Mesothelial cell of epicardium (in vitro differentiated cells): ENCODE data around the gene SASS6. TPM values are rescaled to one million over a fixed set of nuclear protein-coding genes. Genes with fewer than 3 reads are reported as not detected.

ENCODE experiments used
- DNase-seq, 2 experiments: peaks; one replicate each; pipeline ENCODE4 v3.0.0; 2021; ENCODE audit warnings: low spot score in 2 of 2; ENCODE audit not compliant: unreplicated experiment in 2 of 2
- H3K27ac Mint-ChIP-seq: 2 replicates; pipeline ENCODE4 v1.8.0; 2021; ENCODE audit warnings: mixed read lengths
- H3K27me3 Mint-ChIP-seq: 2 replicates; pipeline ENCODE4 v1.8.0; 2021; ENCODE audit warnings: low read depth, mixed read lengths
- H3K36me3 Mint-ChIP-seq: 2 replicates; pipeline ENCODE4 v1.8.0; 2021; ENCODE audit warnings: mixed read lengths
- H3K4me1 Mint-ChIP-seq: 2 replicates; pipeline ENCODE4 v1.8.0; 2021; ENCODE audit warnings: mixed read lengths
- H3K4me3 Mint-ChIP-seq: 2 replicates; pipeline ENCODE4 v1.8.0; 2021; ENCODE audit warnings: mild to moderate bottlenecking, moderate library complexity, mixed read lengths
- H3K9me3 Mint-ChIP-seq: 2 replicates; pipeline ENCODE4 v1.8.0; 2021; ENCODE audit warnings: mixed read lengths
- total RNA-seq: library from RNA; stranded (reverse); gene quantifications from 3 replicates; pipeline ENCODE4 v1.2.1, GENCODE V29; 2021
- TF ChIP-seq, protein P1 (sequence below): fragments of 200-600 bp; sonication (generic); IDR thresholded peaks from one replicate; pipeline ENCODE4 v1.5.0; 2021; ENCODE audit warnings: antibody characterized with exemption; ENCODE audit not compliant: unreplicated experiment

The SASS6 gene
- total RNA-seq, 1 donor from 2014 or later, result 6.2 TPM

DNA sequence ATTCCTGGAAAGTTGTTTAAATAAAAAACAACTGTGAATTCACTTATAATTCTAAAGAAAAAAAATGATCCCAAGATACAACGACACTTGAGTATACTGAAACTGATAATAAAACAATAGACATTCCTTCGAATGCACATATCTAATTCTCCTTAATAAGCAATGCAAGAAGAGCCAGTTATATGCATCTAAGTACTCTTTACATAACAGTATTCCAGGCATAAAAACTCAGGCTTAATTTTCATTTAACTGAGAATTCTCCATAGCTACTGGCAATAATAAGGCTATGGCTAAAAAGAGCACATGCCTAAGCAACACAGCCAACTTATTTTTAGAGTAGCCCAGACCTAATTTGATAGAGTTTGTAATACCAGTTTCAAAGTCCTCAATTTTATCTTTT is 31.2 kb downstream of the SASS6 start:
- TF ChIP-seq, protein P1, sequence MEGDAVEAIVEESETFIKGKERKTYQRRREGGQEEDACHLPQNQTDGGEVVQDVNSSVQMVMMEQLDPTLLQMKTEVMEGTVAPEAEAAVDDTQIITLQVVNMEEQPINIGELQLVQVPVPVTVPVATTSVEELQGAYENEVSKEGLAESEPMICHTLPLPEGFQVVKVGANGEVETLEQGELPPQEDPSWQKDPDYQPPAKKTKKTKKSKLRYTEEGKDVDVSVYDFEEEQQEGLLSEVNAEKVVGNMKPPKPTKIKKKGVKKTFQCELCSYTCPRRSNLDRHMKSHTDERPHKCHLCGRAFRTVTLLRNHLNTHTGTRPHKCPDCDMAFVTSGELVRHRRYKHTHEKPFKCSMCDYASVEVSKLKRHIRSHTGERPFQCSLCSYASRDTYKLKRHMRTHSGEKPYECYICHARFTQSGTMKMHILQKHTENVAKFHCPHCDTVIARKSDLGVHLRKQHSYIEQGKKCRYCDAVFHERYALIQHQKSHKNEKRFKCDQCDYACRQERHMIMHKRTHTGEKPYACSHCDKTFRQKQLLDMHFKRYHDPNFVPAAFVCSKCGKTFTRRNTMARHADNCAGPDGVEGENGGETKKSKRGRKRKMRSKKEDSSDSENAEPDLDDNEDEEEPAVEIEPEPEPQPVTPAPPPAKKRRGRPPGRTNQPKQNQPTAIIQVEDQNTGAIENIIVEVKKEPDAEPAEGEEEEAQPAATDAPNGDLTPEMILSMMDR, result no peak
- no peak for DNase-seq
- Mint-ChIP-seq H3K4me3 (no peak overlapping the region), H3K9me3 (no peaks in the 10 kb centered on the region), H3K4me1 (no peaks in the 10 kb centered on the region), H3K36me3 (peaks cover 25% of the 10 kb centered on the region), H3K27ac (no peak overlapping the region), H3K27me3 (no peaks in the 10 kb centered on the region)

DNA sequence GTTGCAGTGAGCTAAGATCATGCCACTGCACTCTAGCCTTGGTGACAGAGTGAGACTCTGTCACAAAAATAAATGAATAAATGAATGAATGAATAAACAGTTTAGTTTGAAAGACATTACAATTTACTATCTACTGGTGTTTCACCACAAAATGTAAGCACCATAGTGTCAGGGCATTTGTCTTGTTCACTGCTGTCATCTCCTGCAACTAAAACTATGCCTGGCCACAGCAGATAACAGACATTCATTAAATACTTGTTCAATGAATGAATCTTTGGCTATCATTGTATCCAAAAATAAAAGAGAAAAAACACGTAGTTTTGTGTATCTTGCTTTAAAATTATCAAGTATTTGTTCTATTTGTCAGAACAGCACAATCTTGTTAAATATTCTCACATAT is 32.5 kb downstream of the SASS6 start:
- Mint-ChIP-seq H3K36me3 (peaks cover 30% of the 10 kb centered on the region), H3K9me3 (peaks cover 6% of the 10 kb centered on the region), H3K4me3 (no peak overlapping the region), H3K4me1 (no peaks in the 10 kb centered on the region), H3K27ac (no peak overlapping the region), H3K27me3 (no peaks in the 10 kb centered on the region)
- DNase-seq, result no peak
- TF ChIP-seq, protein P1, result no peak

DNA sequence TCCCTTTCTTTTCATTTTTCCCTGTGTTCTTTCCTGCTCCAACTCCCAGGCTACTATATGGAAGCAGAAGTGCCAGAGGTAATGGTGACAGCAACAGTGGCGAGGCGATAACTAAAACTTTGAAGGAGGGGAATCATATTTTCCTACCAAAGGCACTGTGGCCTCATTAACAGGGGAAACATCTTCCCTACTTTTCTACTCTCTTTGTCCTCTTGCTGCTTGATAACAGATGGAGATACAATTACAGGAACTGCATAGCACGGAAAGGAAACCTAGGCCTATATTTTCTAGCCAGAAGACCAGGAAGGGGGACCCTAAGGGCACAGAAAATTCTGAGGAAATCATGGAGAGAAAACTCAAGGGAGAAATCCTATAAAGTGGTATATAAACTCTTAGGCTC is 42.3 kb downstream of the SASS6 start:
- Mint-ChIP-seq H3K4me3 (no peak overlapping the region), H3K27ac (no peak overlapping the region), H3K36me3 (peaks cover 32% of the 10 kb centered on the region), H3K9me3 (peaks cover 6% of the 10 kb centered on the region), H3K27me3 (no peaks in the 10 kb centered on the region), H3K4me1 (peaks cover 8% of the 10 kb centered on the region)
- DNase-seq, result no peak
- TF ChIP-seq, protein P1, result no peak

DNA sequence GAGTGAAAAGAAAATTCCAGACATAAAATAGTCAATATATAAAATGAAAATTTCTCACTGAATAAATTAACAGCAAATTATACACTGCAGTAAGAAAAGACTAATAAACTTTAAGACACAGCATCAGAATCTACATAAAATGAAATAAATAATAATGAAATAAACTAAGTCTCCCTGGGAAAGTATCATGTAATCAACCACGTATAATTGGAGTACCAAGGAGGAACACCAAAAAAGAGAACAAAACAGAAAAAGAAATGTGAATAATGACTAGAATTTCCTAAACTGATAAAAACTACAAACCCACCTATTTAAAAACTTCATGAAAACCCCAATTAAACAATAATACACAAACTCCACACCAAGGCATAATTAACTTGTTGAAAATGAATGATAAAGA is 43.6 kb downstream of the SASS6 start:
- H3K4me1 Mint-ChIP-seq, result peaks cover 8% of the 10 kb centered on the region
- no peak overlapping the region for H3K27ac Mint-ChIP-seq
- TF ChIP-seq, protein P1, result no peak
- H3K27me3 Mint-ChIP-seq, result no peaks in the 10 kb centered on the region
- H3K4me3 Mint-ChIP-seq, result no peak overlapping the region
- no peak for DNase-seq
- H3K36me3 Mint-ChIP-seq, result peaks cover 26% of the 10 kb centered on the region
- H3K9me3 Mint-ChIP-seq, result peaks cover 6% of the 10 kb centered on the region

DNA sequence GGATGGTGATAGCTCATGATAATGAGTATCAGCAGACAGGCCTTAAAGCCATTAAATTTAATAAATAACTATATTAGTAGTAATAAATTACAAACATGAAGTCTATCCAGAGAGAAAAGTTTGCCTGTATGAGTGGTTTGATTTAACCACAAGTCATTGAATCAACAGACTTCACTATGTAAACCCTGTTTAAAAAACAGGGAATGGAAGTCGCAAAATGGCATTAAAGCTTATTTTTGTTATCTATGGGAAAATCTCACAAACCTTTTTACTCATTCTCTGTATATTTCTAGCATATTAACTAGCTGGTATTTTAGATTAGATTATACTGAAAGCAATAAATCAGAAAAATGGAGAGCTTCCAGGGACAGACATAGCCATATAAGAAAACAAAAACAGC is 45.3 kb downstream of the SASS6 start:
- no peaks in the 10 kb centered on the region for H3K27me3 Mint-ChIP-seq
- no peak for DNase-seq
- H3K4me1 Mint-ChIP-seq, result peaks cover 8% of the 10 kb centered on the region
- peaks cover 6% of the 10 kb centered on the region for H3K9me3 Mint-ChIP-seq
- H3K36me3 Mint-ChIP-seq, result peaks cover 18% of the 10 kb centered on the region
- TF ChIP-seq, protein P1, result no peak
- H3K4me3 Mint-ChIP-seq, result no peak overlapping the region
- peak overlapping the region; percentile 64 for H3K27ac Mint-ChIP-seq

DNA sequence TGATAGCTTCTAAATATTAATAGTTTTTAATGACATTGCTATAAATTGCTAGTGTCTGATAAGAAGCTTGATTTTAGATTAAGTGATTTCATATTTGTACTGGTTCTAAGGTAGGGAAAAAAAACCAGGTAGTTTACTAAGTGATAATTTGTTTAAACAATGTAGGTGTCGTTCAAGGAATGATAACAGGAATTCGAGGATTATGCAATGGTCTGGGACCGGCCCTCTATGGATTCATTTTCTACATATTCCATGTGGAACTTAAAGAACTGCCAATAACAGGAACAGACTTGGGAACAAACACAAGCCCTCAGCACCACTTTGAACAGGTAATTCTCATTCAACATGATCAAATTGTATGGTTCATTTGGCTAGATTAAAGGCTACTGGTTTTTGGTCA is 52.4 kb downstream of the SASS6 start:
- peaks cover 22% of the 10 kb centered on the region for H3K36me3 Mint-ChIP-seq
- H3K4me3 Mint-ChIP-seq, result no peak overlapping the region
- H3K9me3 Mint-ChIP-seq, result no peaks in the 10 kb centered on the region
- no peaks in the 10 kb centered on the region for H3K27me3 Mint-ChIP-seq
- TF ChIP-seq, protein P1, result no peak
- no peak overlapping the region for H3K27ac Mint-ChIP-seq
- no peak for DNase-seq
- H3K4me1 Mint-ChIP-seq, result no peaks in the 10 kb centered on the region
